ENCODE results near the gene GATA5.
"Not testable (repeated sequence)": the region's sequence is repeated elsewhere in the genome, so short reads cannot be mapped to it uniquely, and the experiment has no call there.

GATA5 gene

DNA sequence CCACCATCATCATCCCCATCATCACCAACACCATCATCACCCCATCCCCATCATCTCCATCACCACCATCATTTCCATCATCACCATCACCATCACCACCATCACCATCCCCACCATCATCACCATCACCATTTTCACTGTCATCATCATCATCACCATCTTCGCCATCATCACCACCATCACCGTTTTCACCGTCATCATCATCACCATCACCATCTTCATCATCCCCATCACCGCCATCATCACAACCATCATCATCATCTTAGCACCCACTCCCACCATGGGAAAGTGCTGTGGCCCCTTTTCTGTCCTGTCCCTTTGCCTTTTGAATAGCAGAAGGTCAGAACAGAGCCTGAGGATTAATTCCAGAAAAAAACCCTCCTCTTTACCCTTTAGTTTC, 28.5 kb upstream of the GATA5 start:
- DNase-seq, result no peak

DNA sequence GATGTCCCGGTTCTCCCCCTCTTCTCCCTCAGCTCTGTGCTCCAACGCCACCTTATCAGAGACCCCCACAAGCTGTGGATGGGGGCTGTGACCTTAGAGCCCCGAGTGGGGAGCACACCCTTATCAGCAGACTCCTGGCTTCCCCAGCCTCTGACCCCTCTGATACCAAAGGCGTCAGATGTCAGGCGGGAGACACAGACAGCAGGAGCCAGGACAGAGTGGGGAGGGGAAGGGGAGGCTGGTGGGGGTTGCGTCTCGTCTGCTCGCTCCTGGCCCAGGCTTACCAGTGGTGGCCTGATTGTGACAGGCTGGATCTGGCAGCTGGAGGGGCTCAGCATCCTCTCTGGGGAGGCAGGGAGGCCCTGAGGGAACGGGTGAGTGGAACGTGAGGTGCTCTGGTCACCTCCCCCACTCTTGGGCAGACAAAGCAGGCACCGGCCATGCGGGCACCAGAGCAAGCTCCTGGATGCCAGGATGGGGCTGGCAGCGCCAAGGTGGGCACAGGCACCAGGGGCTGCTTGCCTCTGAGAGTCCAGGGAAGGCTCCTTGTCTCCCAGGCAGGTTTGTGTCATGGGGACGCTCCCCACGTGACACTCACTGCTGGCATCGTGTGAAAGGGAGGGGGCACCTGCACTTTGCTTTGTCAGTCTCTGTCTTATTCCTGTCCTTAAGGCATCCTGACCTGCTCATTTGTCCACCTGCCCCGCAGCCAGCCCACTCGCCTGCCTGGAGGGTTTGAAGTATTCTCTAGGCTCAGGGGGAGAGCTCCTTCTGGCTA, 27.8 kb upstream of the GATA5 start:
- DNase-seq, result no peak

- DNase-seq, result no peak
Observed at GRCh38 chr20:62502496-62503095, 26.8 kb upstream of the GATA5 start.

DNA sequence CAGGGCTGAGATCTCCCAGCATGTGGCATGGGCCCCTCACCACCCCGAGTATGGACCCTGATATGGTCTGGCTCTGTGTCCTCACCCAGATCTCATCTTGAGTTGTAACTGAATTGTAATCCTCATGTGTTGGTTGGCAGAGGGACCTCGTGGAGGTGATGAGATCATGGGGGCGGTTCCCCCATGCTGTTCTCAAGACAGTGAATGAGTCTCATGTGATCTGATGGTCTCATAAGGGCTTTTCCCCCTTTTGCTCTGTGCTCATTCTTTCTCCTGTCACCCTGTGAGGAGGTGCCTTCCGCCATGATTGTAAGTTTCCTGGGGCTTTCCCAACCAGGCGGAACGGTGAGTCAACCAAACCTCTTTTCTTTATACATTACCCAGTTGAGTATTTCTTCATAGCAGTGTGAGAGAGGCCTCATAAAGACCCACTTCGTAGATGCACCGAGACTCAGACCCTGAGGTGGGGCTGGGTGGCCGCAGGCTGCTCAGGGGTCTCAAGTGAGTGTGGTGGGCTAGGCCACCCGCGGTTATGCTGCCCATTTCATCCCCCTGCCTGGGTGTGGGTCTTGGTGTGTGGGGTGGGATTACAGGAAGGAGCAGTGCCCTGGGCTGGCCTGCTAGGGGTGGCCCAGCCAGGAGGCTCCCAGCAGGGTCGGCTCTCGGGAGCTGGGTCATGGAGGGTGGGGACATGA, 26.2 kb upstream of the GATA5 start:
- peak; percentile 51 for DNase-seq

DNA sequence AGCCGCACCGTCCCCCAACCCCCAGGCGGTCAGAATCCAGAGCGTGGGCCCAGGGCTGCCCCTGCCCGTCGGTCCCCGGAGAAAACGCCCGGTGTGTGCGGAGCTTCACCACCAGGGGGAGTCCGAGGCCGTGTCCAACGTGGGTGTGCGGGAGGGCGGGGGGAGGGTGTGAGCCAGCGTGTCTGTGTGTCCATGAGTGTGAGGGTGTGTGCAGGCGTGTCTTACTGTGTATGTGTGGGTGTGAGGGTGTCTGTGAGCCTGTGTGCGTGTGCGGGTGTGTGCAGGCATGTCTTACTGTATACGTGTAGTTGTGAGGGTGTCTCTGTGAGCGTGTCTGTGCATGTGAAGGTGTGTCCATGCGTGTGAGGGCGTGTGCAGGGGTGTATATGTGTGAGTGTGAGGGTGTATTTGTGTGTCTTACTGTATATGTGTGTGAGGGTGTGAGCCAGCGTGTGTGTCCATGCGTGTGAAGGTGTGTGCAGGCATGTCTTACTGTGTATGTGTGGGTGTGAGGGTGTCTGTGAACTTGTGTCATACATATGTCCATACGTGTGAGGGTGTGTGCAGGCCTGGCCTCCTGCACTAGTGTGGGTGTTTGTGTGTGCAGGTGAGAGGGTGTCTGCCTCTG, 24.6 kb upstream of the GATA5 start:
- peak; percentile 71 for DNase-seq

- no peak for DNase-seq
Observed at GRCh38 chr20:62499758-62500236, 24.0 kb upstream of the GATA5 start.

- DNase-seq, result no peak
Observed at GRCh38 chr20:62498874-62499273, 23.1 kb upstream of the GATA5 start.

DNA sequence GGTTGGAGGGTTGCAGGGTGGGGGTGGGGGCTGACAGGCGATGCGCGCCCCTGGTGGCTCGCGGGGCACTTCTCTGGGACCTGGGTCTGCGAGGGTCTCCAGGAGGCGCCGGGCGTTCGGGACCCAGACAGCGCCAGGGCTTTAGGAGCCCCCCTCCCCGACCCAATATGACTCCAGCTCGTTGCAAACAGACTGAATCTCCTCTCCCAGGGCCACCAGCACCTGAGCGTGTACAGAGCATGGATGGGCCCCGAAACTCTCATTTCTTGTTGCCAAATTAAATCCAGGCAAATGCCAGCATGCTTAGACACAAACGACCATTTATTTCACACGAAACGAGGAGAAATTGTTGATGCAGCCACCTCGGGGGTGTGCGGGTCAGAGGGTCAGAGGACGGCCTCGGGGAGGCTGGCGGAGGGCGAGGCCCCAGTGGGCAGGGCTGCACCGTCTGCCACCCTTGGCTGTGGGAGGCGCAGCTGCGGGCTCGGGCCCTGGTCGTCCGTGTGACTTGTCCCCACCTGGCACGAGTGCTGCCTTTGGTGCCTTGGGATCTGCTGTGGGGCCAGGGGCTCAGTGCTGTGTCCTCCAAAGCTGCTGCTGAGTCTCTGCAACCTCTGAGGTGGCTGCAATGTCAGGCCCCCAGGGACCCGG, 20.9 kb upstream of the GATA5 start:
- no peak for DNase-seq

GRCh38 chr20:62495749-62496567, 20.2 kb upstream of the GATA5 start:
- DNase-seq, result no peak

DNA sequence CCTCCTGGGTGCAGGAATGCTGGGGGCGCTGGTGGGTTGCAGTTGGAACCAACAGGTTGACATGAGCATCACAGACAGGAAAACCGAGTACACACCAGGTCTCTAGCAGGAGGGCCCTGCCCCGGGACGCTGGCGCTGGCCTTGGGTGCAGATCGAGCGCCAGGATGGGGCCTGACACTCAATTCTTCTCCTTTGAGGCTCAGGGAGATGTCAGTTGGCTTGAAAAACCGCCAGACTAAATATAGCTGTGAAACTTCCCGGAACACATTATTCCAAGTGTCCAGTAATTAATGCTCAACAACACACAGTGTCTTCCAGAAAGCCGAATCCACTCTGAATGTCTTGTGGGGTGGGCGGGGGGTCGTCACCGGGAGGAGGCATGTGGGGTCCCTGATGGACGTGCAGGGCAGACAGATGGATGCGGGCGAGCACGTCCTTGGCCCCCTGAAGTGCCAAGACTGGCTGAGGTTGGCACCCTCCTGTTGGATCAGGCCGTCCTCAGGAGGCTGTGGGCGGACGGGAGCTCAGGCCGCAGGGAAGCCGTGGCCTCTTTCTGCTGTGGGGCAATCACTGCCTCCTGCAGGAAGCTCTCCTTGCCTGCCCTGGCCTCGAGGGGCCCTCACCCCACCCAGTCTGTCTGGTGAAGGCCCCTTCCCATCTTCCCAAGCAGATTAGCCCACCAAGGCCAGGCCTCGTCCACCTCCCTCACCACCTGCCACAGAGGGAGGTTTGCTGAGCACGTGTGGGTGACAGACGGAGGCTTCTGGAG, 19.4 kb upstream of the GATA5 start:
- no peak for DNase-seq

GRCh38 chr20:62494537-62494936, 18.7 kb upstream of the GATA5 start:
- DNase-seq, result no peak

DNA sequence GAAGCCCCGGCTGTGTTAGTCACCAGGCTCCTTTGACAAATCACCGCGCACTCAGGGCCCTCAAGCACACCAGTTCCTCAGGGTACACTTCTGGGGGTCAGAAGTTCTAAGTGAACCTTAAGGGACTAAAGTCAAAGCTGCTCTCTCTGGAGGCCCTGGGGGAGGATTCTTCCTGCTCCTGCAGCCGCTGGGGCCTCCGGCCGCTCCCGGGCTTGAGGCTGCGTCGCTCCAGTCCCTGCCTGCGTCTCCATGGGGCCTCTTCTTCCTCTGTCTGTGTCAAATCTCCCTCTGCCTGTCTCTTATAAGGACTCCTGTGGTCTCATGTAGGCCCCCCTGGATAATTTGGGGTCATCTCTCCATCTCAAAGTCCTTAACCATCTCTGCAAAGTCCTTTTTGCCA, 18.1 kb upstream of the GATA5 start:
- DNase-seq, result no peak

DNA sequence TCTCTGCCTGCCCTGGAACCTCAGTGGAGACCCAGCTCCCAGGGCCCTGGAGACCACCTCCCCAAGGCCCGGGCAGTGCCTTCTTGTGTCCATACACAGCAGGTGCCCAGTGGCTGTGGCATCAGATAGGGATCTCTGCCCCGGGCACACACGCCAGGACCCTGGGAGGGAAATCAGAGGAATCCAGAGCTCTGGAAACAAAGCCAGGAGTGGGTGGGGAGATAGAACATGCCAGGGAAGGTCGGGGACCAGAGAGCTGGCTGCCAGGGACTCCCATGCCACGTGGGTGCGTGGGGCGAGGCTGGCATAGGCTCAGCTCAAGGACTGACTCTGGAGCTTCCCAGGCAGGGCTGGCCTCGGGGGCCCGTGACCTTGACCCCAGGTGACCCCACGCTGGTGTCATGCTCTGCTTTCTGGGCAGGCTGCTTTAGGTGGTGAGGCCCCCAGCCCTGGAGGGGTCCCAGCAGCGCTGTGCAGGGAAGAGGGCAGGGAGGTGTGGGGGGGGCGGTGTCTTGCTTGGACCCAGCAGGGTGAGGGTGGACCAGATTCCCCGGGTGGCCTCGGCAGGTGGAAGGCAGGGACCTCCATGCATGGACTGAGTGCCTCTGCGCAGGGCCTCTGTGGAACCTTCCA, 17.6 kb upstream of the GATA5 start:
- no peak for DNase-seq

GRCh38 chr20:62492711-62493110, 16.9 kb upstream of the GATA5 start:
- DNase-seq, result no peak

DNA sequence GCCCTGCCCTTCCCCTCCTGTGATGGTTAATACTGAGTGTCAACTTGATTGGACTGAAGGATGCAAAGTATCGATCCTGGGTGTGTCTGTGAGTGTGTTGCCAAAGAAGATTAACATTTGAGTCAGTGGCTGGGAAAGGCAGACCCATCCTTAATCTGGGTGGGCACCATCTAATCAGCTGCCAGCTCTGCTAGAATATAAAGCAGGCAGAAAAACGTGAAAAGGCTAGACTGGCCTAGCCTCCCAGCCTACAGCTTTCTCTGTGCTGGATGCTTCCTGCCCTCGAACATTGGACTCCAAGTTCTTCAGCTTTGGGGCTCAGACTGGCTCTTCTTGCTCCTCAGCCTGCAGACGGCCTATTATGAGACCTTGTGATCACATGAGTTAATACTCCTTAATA, 15.0 kb upstream of the GATA5 start:
- DNase-seq, result not testable (repeated sequence)

DNA sequence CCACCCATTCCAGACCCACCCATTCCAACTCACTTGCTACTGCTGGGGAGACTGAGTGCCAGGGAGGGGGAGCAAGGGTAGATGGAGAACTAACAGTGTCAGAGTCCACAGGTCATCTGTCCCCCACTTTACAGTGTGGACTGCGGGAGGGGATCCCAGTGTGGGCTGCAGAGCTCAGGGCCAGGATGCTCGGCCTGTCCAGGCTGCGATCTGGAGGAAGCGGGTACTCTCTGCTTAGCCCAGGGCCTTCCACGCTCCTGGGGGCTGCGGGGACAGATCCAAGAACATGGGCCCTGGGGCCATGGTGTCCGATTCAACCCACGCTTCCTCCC, 14.1 kb upstream of the GATA5 start:
- no peak for DNase-seq

DNA sequence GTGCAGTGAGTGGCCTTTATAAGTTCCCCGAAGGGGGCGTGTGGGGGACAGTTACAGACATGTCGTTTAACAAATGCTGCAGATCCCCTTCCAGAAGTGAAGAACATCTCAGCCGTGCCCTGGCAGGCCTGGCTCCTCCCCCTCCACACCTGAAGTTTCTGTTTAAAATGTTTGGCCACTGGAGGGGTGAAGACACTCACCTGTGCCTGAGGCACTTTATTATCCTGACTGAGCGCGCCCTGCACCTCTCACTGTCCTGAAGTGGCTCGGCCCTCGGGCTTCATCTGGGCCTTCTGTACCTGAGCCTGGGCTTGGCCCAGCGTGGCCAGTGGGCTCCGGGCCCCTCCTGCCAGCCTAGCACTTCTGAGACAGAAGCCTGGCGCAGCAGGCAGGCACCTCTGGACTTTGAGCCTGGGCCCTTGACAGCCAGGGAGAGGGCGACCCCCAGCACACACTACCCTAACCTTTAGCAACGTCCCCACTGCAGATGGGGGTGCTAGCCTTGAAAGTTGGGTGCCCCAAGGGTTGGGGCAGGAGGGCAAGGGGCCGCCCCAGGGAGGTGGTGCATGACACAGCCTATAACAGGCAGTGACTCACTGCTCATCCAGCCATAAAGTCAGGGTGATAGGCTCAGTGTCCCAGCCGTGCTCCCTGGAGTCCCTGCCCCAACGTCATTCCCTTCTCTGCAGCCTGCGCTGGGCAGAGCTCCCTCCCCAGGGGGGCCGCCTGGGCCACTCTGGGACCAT, 13.6 kb upstream of the GATA5 start:
- no peak for DNase-seq

DNA sequence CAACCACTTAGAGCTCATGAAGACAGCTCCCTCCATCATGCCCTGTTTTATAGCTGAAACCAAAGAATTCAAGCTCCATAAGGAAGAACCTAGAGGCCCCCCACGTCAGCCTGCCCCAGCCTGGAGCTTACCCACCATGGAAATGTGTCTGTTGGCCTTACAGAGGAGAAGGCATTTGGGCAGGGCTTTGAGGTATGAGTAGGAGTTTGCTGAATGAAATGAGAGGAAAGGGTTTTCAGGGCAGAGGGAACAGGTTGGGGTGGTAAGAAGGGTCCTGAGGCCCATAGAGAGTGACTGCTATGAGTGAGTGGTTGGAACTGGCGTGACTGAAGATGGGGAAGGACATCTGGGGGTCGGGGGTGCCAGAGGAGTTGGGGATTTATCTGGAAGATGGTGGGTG, 12.7 kb upstream of the GATA5 start:
- DNase-seq, result no peak

DNA sequence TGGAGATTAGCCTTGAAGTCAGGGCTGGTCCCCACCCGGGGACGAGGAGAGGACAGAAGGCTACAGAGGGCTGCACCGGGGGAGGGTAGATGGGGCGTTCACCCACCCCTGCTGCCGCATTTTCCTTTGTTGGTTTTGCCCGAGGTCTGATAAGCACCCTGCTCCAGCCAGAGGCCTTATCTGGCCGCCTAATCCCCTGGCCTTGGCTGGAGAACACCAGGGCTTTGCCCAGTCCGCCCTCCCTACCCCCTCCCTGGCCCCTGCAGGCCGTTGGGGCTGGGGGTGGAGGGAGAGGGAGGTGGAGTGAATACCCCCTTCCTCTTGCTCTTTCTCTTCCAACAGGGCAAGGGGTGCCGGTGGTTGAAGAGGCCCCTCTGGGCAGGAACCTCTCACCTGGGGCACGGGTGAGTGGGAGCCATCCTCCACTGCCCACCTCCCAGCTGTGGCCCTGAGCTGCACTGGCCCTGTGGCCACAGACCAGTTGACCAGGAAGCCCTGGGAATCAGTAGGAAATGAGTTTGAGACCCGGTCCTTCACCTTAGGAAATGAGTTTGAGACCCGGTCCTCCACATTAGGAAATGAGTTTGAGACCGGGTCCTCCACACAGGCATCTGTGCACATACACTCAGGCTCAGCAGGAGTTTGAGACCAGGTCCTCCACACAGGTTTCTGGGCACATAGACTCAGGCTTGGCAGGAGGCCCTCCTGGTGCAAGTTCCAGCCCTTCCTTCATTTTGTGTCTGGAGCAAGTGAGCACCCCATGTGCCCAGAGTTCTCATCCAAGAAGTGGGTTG, 12.0 kb upstream of the GATA5 start:
- DNase-seq, result no peak
